ENCODE data around the gene TCAP. TPM values are rescaled to one million over a fixed set of nuclear protein-coding genes. Genes with fewer than 3 reads are reported as not detected.

Gene TCAP, protein sequence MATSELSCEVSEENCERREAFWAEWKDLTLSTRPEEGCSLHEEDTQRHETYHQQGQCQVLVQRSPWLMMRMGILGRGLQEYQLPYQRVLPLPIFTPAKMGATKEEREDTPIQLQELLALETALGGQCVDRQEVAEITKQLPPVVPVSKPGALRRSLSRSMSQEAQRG
- 0.53 to 1.1 TPM (median 0.92 TPM) in 5 replicates for total RNA-seq (2022; extraction: Qiagen RNA extraction)

DNA sequence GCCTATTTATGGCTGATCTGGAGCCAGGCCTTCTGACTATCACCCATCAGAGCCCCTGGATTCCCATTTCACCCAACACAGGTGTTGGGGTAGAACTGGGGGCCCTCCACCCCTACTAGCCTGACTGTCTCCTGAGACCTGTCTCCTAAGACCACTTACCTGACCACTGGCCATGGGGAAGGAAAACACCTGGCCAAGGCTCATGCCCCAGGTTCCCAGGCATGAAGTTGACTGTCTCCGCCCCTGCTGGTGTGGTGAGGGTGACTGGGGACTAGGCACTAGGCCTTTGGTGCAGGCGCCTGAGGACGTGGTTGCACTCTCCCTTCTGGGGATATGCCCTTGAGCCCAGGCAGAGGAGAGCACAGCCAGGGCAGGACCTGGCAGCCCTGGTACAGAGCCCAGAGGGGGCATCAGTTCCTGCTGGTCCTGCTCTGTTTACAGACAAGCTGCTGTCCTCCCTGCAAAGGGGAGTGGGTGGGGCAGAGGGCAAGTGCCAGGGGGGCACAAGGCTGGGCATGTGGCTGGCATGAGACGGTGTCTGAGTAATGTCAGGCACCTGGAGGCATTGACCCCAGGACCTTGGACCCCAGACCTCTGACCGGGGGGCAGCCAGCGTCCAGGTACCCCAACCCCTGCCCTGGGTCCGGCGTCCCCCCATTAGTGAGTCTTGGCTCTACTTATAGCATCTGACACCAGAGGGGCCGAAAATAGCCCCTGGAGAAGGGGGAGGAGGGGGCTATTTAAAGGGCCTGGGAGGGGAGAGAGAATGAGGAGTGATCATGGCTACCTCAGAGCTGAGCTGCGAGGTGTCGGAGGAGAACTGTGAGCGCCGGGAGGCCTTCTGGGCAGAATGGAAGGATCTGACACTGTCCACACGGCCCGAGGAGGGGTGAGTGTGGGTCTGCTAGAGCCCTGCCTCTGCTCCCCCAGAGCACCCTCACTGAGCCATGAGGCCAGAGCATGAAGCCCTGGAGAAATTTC lies at the start of gene TCAP:
Gene TCAP, plus strand, starts transcription at position 769 of the 981 bp plus-strand sequence. Its CDS starts 11 bp downstream, at position 780.

DNA sequence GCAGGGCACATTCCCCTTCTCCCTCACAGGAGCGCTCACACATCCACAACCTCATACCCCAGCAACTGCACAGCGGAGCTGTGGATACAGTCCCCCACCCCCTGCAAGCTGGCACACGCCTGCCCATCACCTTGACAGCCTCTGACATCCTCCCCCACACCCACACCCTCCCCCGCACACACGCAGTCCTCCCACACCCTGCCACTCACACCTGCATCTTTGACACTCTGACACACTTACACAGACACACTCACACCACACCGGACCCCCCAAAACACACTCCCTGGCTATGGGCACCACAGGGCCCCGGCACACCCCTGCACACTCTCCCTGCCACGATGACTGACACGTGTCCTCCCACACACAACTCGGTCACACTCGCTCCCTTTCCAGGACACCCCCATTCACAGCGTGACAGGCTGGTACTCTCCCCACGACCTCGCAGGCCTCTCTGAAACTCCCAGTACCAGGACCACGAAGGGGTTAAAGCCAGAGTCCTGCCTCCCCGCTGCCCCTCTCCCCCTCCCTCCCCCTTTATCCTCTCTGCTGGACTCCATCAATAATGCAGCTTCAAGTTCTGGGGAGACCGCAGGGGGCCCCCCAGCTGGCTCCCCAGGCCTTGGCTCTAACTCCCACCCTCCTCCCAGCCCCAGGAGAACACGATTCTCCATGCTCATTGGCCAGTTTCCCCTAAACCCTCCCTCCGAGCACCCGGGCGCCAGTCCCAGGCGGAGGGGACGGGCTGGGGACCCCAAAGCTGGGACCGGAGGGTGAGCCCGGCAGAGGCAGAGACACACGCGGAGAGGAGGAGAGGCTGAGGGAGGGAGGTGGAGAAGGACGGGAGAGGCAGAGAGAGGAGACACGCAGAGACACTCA lies 38.7 kb upstream of the TCAP start, which contains the start of gene PPP1R1B:
Gene PPP1R1B, plus strand, starts transcription at position 782 of the 876 bp plus-strand sequence. CDS start 441 bp downstream, outside the sequence.

DNA sequence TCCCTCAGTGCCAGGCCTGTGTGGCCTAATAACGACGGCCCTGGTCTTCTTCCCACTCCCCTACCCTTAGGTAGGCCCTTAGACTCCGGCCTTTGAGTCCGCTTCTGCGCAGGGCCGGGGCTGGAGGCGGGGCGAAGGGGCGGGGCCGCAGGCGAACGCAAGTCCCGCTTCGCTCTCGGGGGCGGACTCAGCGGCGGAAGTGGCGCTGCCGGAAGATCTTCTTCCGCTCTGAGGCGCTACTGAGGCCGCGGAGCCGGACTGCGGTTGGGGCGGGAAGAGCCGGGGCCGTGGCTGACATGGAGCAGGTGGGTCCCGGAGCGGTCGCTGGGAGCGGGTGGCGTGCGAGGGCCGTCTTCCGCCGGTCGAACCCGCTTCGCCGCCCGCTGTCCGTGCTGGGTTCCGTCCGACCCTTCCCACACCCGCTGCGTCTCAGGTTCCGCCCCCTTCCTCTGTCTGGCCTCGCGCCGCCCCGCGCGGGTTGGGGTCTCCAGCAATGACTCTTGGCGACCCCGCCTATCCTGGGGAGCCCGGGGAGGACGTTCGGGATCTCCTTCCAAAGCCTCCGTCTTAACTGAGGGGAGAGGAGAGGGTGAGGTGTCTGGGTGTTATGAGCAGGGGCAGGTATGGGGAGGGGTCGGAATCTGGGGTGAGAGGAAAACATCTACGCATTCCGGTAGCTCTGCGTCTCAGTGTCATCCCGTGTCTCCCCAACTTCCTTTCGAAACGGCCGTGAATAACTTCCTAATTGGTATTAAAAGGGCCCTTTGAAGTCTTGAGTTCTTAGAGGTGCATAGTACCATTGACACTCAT lies 28.0 kb upstream of the TCAP start, which contains the start of gene STARD3:
Gene STARD3, plus strand, starts transcription at position 218 of the 810 bp plus-strand sequence. CDS start 16,388 bp downstream, outside the sequence.

DNA sequence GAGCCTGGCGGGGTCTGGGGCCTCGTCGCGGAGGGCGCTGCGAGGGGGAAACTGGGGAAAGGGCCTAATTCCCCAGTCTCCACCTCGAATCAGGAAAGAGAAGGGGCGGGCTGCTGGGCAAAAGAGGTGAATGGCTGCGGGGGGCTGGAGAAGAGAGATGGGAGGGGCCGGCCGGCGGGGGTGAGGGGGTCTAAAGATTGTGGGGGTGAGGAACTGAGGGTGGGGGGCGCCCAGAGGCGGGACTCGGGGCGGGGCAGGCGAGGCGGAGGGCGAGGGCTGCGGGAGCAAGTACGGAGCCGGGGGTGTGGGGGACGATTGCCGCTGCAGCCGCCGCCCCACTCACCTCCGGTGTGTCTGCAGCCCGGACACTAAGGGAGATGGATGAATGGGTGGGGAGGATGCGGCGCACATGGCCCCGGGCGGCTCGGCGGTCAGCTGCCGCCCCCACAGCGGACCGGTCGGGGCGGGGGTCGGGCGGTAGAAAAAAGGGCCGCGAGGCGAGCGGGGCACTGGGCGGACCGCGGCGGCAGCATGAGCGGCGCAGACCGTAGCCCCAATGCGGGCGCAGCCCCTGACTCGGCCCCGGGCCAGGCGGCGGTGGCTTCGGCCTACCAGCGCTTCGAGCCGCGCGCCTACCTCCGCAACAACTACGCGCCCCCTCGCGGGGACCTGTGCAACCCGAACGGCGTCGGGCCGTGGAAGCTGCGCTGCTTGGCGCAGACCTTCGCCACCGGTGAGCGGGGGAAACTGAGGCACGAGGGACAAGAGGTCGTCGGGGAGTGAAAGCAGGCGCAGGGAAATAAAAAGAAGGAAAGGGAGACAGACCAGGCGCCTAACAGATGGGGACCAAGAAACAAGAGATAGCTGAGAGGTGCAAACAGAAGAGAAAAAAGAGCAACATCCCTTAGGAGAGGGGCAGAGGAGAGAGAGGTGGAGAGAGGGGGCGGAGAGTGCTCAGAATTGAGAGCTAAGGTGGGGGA lies 3.1 kb downstream of the TCAP start, which contains the start of gene PNMT:
Gene PNMT, plus strand, starts transcription at position 509 of the 980 bp plus-strand sequence. Its CDS starts 23 bp downstream, at position 532.

DNA sequence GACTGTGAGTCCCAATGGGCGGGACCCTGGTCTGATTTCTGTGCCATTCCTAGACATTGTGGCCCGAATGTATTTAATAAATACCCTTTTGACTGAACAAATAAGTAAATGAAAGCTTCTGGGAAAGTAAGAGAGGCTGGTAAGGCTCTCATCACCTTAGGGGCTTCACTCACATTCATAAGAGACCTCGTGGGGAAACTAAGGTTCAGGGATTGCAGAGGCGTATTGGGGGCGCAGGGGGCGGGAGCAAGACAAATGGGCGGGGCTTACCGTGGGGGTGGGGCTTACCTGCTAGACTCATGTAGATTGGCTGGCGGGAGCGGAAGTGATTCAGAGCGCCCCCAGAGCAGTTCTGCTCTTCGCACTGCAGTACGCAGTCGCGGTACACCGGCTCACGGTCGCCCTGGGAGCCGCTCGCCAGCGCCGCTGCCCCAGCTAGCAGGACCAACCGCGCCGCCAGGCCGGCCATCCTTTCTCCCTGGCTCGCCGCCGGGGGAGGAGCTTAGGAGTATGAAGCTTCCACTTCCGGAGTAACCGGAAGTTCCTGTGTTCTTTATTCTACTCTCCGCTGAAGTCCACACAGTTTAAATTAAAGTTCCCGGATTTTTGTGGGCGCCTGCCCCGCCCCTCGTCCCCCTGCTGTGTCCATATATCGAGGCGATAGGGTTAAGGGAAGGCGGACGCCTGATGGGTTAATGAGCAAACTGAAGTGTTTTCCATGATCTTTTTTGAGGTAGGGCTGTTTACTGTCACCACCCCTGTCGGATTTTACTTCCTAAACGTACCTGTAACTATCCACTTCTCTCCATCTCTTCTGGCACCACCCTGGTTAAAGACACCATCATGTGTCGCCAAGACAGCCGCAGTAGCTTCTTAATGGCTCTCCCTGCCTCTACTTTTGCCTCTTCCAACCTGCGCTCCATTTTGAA lies 22.7 kb downstream of the TCAP start, which contains the start of gene PGAP3:
Gene PGAP3, minus strand, starts transcription at position 512 of the 929 bp plus-strand sequence. Its CDS starts 43 bp downstream, at position 469.

DNA sequence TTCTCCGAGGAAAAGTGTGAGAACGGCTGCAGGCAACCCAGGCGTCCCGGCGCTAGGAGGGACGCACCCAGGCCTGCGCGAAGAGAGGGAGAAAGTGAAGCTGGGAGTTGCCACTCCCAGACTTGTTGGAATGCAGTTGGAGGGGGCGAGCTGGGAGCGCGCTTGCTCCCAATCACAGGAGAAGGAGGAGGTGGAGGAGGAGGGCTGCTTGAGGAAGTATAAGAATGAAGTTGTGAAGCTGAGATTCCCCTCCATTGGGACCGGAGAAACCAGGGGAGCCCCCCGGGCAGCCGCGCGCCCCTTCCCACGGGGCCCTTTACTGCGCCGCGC lies 34.6 kb downstream of the TCAP start, which contains the start of gene ERBB2:
Gene ERBB2, plus strand, starts transcription at position 247 of the 330 bp plus-strand sequence. CDS start 175 bp downstream, outside the sequence.

Other genes starting within 250 kb of the TCAP start
- gene MED1, start 214.1 kb upstream of the TCAP start, total RNA-seq (2022; extraction: Qiagen RNA extraction) = 26.6 to 41.0 TPM (median 36.5 TPM) in 5 replicates
- gene CDK12, start 203.9 kb upstream of the TCAP start, total RNA-seq (2022; extraction: Qiagen RNA extraction) = 26.6 to 46.2 TPM (median 41.7 TPM) in 5 replicates
- gene NEUROD2, start 57.4 kb upstream of the TCAP start, total RNA-seq (2022; extraction: Qiagen RNA extraction) = not detected in 5 replicates
- 0.09 to 0.21 TPM (median 0.14 TPM) in 5 replicates for gene PPP1R1B, start 38.4 kb upstream of the TCAP start, total RNA-seq (2022; extraction: Qiagen RNA extraction)
- gene STARD3, start 28.2 kb upstream of the TCAP start, total RNA-seq (2022; extraction: Qiagen RNA extraction) = 34.5 to 66.2 TPM (median 64.6 TPM) in 5 replicates
- gene PNMT, start 3.1 kb downstream of the TCAP start, total RNA-seq (2022; extraction: Qiagen RNA extraction) = 0.27 to 0.82 TPM (median 0.52 TPM) in 5 replicates
- gene PGAP3, start 22.7 kb downstream of the TCAP start, total RNA-seq (2022; extraction: Qiagen RNA extraction) = 6.9 to 8.0 TPM (median 7.5 TPM) in 5 replicates
- gene ERBB2, start 34.7 kb downstream of the TCAP start, total RNA-seq (2022; extraction: Qiagen RNA extraction) = 22.8 to 36.6 TPM (median 33.4 TPM) in 5 replicates
- gene MIEN1, start 65.2 kb downstream of the TCAP start, total RNA-seq (2022; extraction: Qiagen RNA extraction) = 79.9 to 98.8 TPM (median 83.5 TPM) in 5 replicates
- 3.5 to 5.7 TPM (median 4.8 TPM) in 5 replicates for gene GRB7, start 72.6 kb downstream of the TCAP start, total RNA-seq (2022; extraction: Qiagen RNA extraction)
- not detected in 5 replicates for gene IKZF3, start 199.0 kb downstream of the TCAP start, total RNA-seq (2022; extraction: Qiagen RNA extraction)
- not detected in 5 replicates for gene ZPBP2, start 202.9 kb downstream of the TCAP start, total RNA-seq (2022; extraction: Qiagen RNA extraction)